ENCODE results near the gene OR2H1.

Gene OR2H1

DNA sequence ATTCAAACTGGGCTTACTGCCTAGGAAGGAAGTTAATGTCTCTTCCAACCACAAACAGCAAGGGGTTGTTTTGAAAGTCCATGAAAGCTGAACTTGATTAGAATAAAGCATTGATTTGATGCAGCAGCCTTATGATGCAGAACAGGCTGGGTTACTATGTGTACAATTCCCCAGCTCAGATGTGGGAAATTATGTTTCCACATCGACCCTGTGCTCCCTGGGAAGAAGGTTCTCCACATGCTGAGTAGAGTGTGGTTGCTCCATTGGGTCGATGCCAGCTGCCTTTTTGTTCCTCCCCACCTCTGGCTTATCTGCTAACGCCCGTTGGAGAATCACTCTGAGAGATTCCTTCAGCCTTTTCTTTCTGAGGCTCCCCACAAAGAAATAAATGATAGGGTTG lies 29.6 kb downstream of the OR2H1 start:
- no peak for DNase-seq

DNA sequence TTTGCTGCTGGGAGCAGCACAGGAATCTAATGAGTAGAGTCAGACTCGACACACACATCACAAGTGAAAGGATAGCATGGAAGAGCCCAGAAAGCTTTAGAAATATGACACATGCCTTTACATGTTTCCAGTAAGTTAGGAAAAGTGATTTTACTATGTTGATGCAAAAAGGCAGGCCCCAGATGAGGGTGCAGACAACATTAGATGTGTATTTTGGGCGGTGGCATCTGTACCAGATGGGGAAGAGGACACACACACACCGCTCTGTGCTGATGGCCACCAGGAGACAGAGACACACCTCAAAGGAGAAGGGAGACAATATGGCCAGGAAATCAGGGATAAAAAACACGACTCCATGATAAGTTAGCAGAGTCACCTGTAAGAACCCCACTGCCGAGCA lies 30.2 kb downstream of the OR2H1 start:
- no peak for DNase-seq

DNA sequence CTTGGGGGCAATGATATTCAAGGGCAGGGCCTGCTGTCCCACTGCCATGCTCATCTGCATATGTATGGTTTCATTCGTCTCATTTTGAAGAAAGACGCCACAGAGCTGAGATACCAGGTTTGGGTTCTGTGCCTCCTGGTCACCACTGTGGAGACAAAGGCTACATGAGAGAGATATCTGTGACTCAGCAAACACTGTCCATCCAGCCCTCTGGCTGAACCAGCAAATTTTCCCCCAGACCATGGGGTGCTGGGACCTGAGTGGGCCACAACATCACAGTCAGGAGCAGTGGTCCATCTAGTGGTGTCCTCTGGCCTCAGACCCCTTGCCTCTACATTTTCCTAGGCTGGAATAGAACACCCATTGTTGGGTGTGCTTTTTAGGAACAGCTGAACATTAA lies 30.7 kb downstream of the OR2H1 start, which contains the start of gene MAS1L:
Gene MAS1L, minus strand, starts transcription at position 297 of the 400 bp plus-strand sequence. Its CDS starts 54 bp downstream, at position 243.
- no peak for DNase-seq

DNA sequence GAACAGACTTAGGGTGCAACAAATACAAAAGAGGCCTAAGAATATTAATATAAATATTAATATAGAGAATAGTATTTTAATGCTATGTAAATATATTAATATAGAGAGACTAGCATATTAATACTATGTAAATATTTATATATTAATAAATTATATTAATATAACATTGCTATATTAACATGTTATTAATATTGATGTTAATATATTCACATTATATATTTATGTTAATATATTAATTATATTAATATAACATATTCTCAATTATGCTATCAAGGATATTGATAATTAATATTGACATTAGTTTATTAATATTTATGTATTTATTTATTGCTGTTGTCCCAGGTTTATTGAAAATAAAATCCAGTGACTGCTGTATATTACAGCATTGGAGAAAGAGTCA lies 31.9 kb downstream of the OR2H1 start:
- DNase-seq: no peak

DNA sequence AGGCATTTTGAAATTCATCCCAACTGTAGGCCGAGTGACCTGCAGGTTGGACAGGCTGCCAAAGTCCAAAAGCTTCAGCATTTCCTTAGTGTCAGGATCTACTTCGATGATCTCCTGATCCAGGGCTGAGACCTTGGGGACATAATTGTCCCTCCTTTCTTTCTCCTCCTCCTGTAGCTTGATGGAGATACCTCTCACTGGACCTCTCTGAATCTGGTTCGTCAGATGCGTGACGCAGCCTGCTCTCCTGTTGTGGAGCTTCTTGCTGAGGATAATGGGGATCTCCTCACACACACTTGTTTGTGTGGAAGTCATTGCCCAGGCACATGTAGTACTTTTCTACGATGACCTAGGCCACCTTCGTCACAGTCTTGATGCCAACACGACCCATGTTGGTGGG lies 32.3 kb downstream of the OR2H1 start:
- no peak for DNase-seq

DNA sequence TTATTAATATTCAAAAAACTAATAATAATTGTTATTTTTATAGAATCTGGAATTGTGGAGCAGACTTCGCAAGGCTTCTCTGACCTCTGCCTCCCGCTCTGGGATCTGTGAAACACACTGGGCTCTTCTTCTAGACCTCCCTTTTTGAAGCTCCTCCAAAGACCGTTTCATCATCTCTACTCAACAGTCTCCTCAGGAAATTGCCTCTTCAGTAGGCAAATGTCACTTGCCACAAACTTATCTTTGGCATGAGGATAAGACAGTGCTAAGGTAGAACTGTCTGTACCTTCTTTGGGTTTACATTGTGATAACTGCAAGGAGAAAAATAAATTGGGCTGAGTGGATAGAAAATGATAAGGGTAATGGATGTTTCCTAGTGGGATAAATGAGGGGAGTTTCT lies 33.1 kb downstream of the OR2H1 start:
- DNase-seq: no peak

DNA sequence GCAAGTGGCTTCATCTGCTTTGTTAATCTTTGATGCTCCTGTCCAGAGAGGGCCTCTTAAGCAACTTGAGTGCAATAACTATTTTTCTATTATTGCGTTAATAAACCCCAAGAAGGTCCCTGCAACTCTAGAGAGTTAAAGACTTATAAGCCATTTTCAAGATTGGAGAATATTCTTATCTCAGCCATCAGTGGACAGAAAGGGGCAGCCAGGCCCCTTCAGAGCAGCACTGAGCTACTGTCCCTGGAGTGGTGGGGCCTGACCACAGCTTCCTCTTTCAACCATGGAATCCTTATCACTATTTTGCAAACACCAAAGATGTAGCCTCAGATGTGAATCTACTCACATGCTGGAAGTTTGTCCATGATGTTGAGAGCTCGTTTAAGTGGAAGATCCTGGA lies 33.6 kb downstream of the OR2H1 start:
- DNase-seq: no peak

DNA sequence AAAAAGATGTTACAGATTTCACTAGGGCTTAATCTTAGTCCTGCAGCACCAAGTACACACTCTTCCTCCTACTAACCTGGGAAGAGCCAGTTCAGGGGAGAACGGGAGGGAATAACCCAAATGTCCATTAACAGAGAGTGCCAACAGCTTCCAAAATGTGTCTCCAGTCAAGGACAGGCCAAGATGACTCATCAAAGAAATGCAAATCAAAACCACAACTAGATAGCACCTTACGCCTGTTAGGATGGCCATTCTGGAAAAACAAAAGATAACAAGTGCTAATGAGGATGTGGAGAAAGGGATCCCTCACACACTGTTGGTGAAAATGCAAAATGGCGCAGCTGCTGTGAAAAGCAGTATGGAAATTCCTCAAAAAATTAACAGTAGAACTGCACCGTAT lies 34.6 kb downstream of the OR2H1 start:
- DNase-seq: no peak

DNA sequence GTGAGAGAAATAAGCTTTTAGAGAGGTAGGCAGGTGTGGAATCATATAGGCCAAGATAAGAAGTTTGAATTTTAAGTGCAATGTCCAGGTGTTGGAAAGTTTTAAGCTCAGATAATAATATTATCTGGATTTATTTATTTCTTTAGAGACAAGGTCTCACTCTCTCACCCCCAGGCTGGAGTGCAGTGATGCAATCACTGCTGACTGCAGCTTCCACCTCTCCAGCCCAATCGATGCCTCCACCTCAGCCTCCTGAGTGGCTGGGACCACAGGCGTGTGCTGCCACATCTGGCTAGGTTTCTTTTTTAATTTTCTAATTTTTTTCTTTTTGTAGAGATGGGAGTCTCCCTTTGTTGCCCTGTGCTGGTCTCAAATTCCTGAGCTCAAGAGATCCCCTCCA lies 36.3 kb downstream of the OR2H1 start:
- no peak for DNase-seq

DNA sequence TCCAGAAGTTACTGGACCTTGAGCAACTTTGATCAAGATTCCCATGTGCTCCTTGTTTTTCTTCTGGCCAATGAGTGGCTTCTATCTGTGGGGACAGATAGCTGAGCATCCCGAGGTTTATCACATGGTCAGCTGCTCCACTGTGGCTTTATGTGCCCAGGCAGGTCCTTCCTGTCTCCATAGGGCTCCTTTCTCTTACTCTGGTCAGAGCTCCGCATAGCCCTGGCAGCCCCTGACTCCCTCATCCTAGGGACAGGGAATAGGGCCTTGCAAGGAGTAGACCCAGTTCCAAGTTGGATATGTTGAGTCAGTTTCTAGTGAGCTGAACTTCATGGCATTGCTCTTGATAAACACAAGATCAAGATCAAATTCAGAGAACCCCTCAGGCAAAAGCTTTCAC lies 37.2 kb downstream of the OR2H1 start:
- no peak for DNase-seq

DNA sequence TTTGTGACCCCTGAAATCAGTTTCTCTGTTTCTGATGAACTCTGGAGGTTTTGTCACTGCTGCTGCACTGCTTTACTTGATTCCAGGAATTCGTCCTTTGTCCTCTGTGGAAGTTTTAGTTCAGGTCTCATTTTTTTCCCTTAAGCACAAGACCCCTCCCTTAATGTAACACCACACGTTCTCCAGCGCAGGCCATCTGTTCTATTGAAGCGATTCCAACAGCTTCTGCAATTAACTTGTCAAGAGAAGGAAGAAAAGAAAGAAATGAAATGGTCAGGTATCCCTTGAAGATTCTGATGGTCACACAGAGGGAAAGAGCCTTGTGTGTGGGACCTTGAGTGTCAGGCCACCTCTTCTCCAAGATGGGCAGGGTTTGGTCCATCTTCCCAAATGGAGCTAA lies 38.6 kb downstream of the OR2H1 start:
- no peak for DNase-seq

DNA sequence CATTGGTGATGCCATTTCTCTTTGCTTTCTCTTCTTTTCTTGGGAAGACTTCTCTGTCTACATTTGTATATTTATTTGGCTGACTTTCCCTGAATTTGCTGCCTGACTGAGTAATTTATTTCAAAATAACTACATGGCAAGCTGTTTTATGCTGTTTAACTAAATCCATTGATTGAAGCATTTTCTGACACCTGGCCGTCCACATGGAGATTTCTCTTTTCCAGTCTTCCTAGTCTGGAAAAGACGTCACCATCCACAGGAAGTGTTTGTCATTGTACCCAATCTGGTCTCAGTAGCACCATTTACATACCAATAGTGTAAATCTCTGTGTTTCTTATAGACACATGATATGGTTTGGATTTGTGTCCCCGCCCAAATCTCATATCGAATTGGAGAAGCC lies 40.0 kb downstream of the OR2H1 start:
- DNase-seq: no peak

DNA sequence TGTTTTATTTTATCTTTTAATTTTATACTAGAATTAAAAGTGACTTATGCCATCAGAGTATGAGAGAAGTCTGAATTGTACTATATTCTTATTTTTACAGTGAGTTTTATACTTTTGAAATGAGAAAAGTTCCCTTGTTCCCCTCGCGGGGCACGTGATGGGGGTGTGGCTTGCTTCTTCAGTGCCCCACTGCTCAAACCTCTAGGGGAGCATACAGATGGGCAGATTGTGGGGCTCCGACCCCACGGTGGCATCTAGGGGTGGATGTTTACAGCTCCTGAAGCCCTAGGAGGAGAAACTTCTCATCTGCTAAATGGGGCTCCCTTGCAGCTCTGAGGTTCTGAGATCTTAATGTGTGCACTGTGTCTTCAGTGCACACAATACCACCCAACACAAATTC lies 42.7 kb downstream of the OR2H1 start:
- no peak for DNase-seq

DNA sequence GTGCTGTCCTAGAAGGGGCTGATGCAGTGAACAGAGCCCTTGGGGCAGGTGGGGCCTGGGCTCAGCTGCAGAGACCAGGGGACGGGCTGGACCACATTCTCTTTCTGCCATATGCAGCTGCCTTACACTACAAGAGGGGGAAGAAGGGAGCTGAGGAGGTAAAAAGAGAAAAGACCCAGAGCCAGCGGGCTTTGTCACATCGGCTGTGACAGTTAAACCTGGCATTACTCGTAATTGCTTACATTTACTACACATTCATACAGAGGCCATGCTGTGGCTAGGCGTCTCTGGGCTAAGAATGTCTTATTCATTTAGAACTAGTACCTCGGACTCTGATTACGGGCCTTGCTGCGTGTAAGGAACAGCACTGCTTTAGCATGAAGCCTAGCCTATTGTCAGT lies 43.6 kb downstream of the OR2H1 start:
- no peak for DNase-seq

DNA sequence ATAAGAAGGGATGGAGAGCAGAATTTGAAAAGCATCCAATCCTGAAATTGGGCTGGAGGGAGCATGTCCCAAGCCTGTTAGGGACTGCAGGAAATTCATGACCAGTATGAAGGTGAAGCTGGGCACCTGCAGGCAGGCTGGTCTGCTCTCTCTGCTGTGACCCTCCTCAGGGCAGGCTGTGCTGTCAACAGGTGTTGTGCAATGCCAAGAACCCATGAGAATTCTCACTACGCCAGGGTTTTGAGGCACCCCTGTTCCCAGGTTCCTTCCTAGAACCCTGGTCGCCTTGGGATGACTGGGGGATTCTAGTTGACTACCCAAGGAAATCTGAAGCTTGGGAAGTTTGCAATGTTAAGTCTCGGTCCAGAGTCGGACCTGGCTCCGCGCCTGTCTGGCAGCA lies 44.2 kb downstream of the OR2H1 start:
- DNase-seq: no peak

DNA sequence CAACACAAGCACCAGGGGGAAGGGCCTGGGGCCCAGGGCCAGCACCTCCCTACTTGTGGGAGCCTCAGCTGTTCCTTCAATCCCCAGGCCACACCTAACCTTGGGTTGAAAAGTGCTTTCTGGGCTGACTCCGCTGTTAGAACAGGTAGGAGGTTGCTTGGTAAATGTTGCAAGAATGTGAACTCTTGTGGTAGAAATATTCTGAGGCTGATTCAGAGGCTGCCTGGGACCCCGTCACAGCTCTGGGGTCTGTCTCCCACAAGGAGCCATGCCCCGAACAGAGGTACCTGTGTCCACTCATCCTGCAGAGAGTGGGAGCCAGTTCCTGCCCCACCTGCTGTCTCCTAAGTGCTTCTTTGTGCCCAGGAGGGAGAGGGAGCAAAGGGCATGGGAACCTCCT lies 45.2 kb downstream of the OR2H1 start:
- no peak for DNase-seq

DNA sequence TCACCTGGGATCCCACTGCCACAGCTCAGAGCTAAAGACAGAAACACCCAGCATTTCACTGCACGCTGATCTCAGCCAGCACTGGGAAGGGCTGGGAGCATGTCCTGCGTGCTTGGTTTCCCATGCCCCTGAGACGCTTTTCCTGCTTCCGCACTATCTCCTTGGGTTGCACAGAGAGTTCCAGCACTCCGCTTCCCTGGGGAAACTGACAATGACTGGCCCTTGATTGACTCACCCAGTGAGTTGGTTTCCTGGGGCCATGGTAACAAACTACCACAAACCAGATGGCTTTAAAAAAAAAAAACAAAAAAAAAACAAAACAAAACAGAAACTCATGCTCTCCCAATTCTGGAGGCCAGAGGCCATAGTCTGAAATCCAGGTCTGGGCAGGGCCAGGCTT lies 45.6 kb downstream of the OR2H1 start:
- no peak for DNase-seq

DNA sequence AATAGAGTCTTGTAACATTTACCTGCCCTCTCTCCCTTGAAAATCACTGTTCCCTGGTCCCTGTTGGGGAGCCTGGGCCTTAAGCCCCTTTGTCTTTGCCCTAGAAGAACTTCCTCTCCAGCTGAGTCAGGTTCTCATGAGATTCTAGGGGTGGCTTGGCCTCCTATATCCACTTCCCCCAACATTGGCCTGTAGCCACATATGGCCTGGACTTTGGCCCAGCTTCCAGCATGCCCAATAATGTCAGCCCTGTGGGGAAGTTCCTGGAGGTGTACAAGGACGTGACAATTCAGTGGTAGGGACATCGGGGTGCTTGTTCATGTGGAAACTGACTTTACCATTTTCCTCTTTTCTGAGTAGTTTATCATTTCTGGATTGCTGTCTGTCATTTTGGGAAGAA lies 48.0 kb downstream of the OR2H1 start:
- DNase-seq: no peak

DNA sequence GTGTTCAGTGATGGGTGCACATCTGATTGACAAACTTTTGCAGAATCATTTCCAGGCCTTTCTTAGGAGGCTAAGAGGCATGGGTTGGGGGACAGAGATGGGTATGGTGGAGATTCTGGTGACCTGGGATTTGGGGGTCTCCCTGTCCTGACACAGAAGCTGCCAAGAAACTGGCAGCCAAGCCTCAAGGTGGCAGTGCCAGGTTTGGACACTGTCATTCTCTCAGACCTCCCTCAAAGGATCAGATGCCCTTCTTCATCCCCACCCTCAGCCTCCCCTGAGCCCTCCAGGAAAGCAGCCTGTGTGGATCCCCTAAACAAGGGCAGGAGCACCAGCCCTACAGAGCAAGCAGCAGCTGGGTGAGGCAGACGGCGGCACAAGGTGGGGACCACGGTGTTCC lies 48.9 kb downstream of the OR2H1 start:
- no peak for DNase-seq

DNA sequence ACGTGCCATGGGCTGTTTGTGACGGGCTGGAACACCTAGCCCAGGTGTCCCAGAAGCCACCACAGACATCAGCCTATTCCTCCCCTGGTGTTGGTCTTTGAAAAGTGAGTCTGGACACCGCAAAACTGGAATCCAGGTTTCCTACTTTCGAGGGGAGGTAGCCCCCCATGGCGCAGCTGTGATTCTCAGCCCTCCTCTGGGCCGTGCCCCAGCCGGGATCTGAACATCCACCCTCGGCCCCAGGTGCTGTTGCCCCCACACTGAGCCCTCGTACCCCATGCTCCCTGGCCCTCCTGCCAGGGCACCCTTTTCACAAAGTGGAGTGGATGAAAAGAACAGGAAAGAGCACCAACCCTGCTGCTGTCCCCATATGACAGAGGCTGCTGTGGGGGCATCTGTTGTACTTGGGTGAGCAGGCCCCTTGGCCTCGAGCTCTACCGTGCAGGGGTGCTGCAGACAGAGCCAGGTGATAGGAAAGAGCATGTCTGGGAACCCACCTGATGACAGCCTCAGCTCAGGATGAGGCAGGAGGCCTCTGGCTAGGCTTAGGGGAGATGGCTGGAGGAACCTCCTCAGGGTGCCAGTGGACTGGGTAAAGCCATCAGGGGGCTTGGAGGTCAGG lies 49.6 kb downstream of the OR2H1 start:
- DNase-seq: no peak

DNA sequence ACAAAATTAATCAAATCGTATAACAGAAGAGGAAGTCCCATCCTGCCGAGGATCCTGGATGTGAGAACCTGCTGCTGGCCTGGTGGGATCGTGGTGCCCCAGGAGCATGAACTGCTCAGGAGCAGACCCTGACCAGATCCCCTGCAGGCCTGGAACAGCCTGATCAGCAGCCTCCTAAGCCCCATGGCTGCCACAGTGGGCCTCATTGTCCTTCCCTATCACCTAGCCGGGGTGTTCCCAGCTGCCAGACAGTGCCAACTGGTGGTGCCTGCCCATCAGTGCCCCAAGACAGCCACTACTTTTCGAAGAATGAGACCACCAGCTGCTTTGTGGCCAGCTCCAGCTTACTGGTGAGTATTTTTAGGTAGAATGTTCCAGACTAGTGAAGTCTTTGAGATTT lies 50.4 kb downstream of the OR2H1 start:
- DNase-seq: no peak

DNA sequence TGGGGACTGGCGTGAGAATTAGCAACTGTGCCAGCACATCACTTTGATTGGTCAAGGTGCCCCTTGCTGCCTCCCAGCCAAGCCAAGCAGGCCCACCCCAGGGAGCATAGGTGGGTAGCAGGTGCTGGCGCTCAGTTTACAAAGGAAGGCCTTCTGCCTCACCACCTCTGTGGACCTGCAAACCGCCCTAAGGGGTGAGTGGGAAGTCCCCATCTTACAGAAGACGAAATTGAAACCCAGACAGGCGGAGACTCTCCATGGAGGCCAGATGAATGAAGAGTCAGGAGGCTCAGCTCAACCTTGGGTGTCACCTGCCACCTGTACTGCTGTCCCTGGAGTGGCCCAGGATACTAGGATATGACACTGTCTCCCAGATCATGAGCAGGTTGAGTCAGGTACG lies 52.3 kb downstream of the OR2H1 start:
- no peak for DNase-seq

DNA sequence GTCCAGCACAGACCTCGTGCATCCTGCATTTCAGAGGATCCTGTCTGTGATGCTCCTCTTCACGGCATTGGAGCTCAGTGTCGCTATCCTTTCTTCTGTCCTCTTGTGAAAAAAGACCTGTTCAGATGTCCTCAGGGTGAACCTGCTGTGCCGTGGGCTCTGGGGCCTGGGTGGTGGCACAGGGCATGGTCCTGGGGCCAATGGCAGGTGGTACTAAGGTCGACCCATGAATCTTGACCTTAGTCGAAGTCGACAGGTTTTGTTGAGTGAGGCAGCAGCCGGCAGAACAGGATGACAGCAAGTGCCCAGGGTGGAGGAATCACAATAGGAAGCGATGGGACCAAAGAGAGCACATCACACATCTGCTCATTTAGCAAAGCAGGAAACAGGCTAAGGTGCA lies 52.8 kb downstream of the OR2H1 start:
- no peak for DNase-seq

DNA sequence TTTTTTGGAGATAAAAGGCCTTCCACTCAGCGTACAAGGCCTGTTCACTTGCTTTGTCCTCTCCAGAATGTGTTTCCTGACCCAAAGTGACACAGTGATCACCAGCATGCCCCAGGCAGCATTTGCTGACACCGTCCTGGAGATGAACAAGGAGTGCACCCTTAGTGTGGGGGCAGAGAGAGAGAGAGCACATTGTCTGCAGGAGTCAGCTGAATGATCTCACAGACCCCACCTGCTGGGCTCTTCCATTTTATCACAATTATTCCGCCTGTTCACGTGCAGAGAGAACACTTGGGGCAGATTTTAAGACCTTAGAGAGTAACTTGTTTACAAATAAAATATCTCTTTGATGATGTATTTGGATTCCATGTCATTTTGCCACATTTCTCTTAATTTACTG lies 53.2 kb downstream of the OR2H1 start:
- DNase-seq: no peak

DNA sequence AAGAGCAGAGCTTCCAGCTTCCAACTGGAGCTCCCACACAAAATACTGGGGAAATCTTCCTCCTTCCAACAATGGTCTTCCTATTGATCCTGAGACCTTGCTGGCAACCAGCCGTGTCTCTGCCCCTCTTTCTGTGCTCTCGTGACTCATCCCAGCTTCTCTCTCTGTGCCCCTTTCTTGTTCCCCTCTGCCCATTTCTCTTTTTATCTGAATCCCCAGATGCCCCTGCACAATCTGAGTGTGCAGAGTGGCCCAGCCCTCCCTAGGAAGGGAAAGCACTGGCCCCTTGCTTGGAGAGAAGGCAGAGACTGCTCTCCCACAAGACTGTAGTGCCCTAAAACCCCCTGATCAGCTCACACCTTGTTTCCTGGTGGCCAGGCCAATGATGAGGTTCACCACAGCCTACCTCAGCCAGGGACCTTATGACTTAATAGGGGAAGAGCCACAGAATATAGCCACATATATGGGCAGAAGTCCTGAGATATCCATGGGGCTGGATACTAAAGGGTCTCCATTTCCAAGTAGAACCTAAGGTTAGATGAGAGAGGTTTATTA lies 53.9 kb downstream of the OR2H1 start:
- DNase-seq: no peak

All from C1 segment of cervical spinal cord (tissue), 14 donors.